GM12878 (cell line): Measurements from ENCODE around the gene MAVS. TPM values are rescaled to one million over a fixed set of nuclear protein-coding genes. Genes with fewer than 3 reads are reported as not detected.

Source experiments
- BCLAF1 ChIP-seq: fragments of 450-650 bp; IDR thresholded peaks from 2 replicates; pipeline ENCODE4 v1.6.1; 2017; ENCODE audit warnings: antibody characterized with exemption, mild to moderate bottlenecking, moderate library complexity
- CBX3 ChIP-seq: fragments of 200-600 bp; sonication (generic); IDR thresholded peaks from 2 replicates; pipeline ENCODE4 v1.6.1; 2016; ENCODE audit warnings: low read depth, borderline replicate concordance
- EED ChIP-seq: sonication (generic); IDR thresholded peaks from 2 replicates; pipeline ENCODE4 v1.6.1; 2016; ENCODE audit warnings: antibody characterized with exemption, low read depth
- GATAD2B ChIP-seq: fragments of 450-650 bp; conservative IDR thresholded peaks from 2 replicates; pipeline ENCODE4 v1.6.1; 2017; ENCODE audit warnings: low read depth, mild to moderate bottlenecking, moderate library complexity
- RAD51 ChIP-seq: fragments of 450-650 bp; IDR thresholded peaks from 2 replicates; pipeline ENCODE4 v1.6.1; 2016; ENCODE audit warnings: moderate library complexity, mild to moderate bottlenecking, inconsistent platforms
- RBBP5 ChIP-seq: fragments of 200-600 bp; sonication (generic); conservative IDR thresholded peaks from 2 replicates; pipeline ENCODE4 v1.6.1; 2016
- TARDBP ChIP-seq: IDR thresholded peaks from 2 replicates; pipeline ENCODE4 v1.6.1; 2016; ENCODE audit warnings: borderline replicate concordance
- ZNF384 ChIP-seq: IDR thresholded peaks from 2 replicates; pipeline ENCODE4 v1.6.1; 2012; ENCODE audit warnings: low read depth, mild to moderate bottlenecking, low read length, improper control_type of control experiment, borderline replicate concordance
- ZSCAN29 ChIP-seq: fragments of 450-650 bp; IDR thresholded peaks from 2 replicates; pipeline ENCODE4 v1.6.1; 2017; ENCODE audit warnings: mild to moderate bottlenecking, moderate library complexity
- polyA plus RNA-seq, 11 experiments: library from polyadenylated mRNA; depleted of rRNA in 4 of 11; unstranded in 6 of 11; stranded (reverse) in 5 of 11; fragments of >200 nt; fragmentation: Nextera tagmentation in 4 of 11; fragmentation: Illumina TruSeq in 1 of 11; extraction: Ambion mirVana in 4 of 11; extraction: Trizol in 1 of 11; gene quantifications; 1 replicate in 1 of 11; 2 replicates in 10 of 11; pipeline versions ENCODE4 v1.2.1 to v1.2.3, GENCODE V29; 2011 to 2016; ENCODE audit warnings: inconsistent platforms in 2 of 11, missing spikeins in 2 of 11, low read depth in 1 of 11
- total RNA-seq, 4 experiments: library from RNA; depleted of rRNA in 3 of 4; stranded (reverse); fragments of >200 nt in 3 of 4; fragmentation: Illumina TruSeq in 1 of 4; extraction: Trizol in 1 of 4; gene quantifications; 2 replicates each; pipeline versions ENCODE4 v1.2.1 to v1.2.3, GENCODE V29; 2013 to 2021
- TF ChIP-seq, protein P1 (sequence below): IDR thresholded peaks from 2 replicates; pipeline ENCODE4 v1.6.1; 2012; ENCODE audit warnings: low read depth, low read length, improper control_type of control experiment
- TF ChIP-seq, protein P2 (sequence below): IDR thresholded peaks from 2 replicates; pipeline ENCODE4 v1.6.1; 2011; ENCODE audit warnings: borderline replicate concordance, low read depth, mild to moderate bottlenecking, moderate library complexity, low read length; ENCODE audit not compliant: insufficient read depth, poor library complexity, severe bottlenecking
- TF ChIP-seq, protein P3 (sequence below): fragments of 450-650 bp; IDR thresholded peaks from 2 replicates; pipeline ENCODE4 v1.6.1; 2018; ENCODE audit warnings: borderline replicate concordance, mild to moderate bottlenecking; ENCODE audit not compliant: partially characterized antibody
- TF ChIP-seq, protein P4 (sequence below): IDR thresholded peaks from 2 replicates; pipeline ENCODE4 v1.6.1; 2012; ENCODE audit warnings: improper control_type of control experiment, low read depth, low read length; ENCODE audit not compliant: insufficient replicate concordance
- TF ChIP-seq, protein P5 (sequence below), 3 experiments: IDR thresholded peaks in 2 of 3; conservative IDR thresholded peaks in 1 of 3; 2 replicates each; pipeline ENCODE4 v1.5.1; 2011; ENCODE audit warnings: low read depth in 3 of 3, low read length in 3 of 3, mild to moderate bottlenecking in 3 of 3, control low read depth in 2 of 3, moderate library complexity in 2 of 3, inconsistent platforms in 1 of 3, mixed read lengths in 1 of 3; ENCODE audit not compliant: control insufficient read depth in 2 of 3, insufficient read depth in 1 of 3; ENCODE audit errors: extremely low read depth in 1 of 3

The MAVS gene
- total and polyA plus RNA-seq, 10 of the 15 experiments (the other 5 are each of a cell fraction or from before 2014, with no cell fraction given) = 1.6 to 25.2 (median 12.6) TPM

DNA sequence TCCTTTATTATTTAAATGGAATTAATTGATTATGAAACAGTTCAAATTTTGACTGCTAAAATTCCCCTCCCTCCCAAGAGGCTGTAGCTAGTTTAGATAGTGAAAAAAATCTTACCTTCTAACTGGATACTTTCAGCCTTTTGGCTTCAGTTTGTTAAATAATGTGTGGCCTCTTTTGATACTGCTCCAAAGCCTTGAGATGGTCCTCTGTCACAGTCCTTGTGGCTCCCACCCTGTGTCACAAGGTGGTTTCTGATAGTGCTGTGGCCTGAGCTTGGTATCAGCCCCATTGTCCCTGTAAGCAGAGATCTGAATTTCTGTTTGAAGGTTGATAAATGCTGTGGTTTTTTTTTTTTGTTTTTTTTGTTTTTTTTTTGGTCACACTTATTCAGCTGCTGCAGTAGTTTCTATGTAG is 63.3 kb downstream of the MAVS start (continued):
- TF ChIP-seq GATAD2B (no peak), CBX3 (no peak), TARDBP (no peak), ZNF384 (peak; percentile 94), BCLAF1 (no peak), RAD51 (no peak), EED (no peak), ZSCAN29 (no peak), RBBP5 (no peak)
- TF ChIP-seq, protein P1, sequence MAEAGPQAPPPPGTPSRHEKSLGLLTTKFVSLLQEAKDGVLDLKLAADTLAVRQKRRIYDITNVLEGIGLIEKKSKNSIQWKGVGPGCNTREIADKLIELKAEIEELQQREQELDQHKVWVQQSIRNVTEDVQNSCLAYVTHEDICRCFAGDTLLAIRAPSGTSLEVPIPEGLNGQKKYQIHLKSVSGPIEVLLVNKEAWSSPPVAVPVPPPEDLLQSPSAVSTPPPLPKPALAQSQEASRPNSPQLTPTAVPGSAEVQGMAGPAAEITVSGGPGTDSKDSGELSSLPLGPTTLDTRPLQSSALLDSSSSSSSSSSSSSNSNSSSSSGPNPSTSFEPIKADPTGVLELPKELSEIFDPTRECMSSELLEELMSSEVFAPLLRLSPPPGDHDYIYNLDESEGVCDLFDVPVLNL = no peak
- TF ChIP-seq, protein P2, sequence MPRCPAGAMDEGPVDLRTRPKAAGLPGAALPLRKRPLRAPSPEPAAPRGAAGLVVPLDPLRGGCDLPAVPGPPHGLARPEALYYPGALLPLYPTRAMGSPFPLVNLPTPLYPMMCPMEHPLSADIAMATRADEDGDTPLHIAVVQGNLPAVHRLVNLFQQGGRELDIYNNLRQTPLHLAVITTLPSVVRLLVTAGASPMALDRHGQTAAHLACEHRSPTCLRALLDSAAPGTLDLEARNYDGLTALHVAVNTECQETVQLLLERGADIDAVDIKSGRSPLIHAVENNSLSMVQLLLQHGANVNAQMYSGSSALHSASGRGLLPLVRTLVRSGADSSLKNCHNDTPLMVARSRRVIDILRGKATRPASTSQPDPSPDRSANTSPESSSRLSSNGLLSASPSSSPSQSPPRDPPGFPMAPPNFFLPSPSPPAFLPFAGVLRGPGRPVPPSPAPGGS = no peak
- TF ChIP-seq, protein P3, sequence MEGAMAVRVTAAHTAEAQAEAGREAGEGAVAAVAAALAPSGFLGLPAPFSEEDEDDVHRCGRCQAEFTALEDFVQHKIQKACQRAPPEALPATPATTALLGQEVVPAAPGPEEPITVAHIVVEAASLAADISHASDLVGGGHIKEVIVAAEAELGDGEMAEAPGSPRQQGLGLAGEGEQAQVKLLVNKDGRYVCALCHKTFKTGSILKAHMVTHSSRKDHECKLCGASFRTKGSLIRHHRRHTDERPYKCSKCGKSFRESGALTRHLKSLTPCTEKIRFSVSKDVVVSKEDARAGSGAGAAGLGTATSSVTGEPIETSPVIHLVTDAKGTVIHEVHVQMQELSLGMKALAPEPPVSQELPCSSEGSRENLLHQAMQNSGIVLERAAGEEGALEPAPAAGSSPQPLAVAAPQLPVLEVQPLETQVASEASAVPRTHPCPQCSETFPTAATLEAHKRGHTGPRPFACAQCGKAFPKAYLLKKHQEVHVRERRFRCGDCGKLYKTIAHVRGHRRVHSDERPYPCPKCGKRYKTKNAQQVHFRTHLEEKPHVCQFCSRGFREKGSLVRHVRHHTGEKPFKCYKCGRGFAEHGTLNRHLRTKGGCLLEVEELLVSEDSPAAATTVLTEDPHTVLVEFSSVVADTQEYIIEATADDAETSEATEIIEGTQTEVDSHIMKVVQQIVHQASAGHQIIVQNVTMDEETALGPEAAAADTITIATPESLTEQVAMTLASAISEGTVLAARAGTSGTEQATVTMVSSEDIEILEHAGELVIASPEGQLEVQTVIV = no peak
- TF ChIP-seq, protein P4, sequence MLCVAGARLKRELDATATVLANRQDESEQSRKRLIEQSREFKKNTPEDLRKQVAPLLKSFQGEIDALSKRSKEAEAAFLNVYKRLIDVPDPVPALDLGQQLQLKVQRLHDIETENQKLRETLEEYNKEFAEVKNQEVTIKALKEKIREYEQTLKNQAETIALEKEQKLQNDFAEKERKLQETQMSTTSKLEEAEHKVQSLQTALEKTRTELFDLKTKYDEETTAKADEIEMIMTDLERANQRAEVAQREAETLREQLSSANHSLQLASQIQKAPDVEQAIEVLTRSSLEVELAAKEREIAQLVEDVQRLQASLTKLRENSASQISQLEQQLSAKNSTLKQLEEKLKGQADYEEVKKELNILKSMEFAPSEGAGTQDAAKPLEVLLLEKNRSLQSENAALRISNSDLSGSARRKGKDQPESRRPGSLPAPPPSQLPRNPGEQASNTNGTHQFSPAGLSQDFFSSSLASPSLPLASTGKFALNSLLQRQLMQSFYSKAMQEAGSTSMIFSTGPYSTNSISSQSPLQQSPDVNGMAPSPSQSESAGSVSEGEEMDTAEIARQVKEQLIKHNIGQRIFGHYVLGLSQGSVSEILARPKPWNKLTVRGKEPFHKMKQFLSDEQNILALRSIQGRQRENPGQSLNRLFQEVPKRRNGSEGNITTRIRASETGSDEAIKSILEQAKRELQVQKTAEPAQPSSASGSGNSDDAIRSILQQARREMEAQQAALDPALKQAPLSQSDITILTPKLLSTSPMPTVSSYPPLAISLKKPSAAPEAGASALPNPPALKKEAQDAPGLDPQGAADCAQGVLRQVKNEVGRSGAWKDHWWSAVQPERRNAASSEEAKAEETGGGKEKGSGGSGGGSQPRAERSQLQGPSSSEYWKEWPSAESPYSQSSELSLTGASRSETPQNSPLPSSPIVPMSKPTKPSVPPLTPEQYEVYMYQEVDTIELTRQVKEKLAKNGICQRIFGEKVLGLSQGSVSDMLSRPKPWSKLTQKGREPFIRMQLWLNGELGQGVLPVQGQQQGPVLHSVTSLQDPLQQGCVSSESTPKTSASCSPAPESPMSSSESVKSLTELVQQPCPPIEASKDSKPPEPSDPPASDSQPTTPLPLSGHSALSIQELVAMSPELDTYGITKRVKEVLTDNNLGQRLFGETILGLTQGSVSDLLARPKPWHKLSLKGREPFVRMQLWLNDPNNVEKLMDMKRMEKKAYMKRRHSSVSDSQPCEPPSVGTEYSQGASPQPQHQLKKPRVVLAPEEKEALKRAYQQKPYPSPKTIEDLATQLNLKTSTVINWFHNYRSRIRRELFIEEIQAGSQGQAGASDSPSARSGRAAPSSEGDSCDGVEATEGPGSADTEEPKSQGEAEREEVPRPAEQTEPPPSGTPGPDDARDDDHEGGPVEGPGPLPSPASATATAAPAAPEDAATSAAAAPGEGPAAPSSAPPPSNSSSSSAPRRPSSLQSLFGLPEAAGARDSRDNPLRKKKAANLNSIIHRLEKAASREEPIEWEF = no peak
- TF ChIP-seq, protein P5, sequence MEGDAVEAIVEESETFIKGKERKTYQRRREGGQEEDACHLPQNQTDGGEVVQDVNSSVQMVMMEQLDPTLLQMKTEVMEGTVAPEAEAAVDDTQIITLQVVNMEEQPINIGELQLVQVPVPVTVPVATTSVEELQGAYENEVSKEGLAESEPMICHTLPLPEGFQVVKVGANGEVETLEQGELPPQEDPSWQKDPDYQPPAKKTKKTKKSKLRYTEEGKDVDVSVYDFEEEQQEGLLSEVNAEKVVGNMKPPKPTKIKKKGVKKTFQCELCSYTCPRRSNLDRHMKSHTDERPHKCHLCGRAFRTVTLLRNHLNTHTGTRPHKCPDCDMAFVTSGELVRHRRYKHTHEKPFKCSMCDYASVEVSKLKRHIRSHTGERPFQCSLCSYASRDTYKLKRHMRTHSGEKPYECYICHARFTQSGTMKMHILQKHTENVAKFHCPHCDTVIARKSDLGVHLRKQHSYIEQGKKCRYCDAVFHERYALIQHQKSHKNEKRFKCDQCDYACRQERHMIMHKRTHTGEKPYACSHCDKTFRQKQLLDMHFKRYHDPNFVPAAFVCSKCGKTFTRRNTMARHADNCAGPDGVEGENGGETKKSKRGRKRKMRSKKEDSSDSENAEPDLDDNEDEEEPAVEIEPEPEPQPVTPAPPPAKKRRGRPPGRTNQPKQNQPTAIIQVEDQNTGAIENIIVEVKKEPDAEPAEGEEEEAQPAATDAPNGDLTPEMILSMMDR (IDR thresholded peaks at IDR 0.05 in 2 of 3, conservative IDR thresholded peaks at IDR 0.05 in 1 of 3; ENCODE audit: control insufficient read depth in 2 of 3, extremely low read depth in 1 of 3, insufficient read depth in 1 of 3, low read depth in 3 of 3, low read length in 3 of 3) = no peak
